ENCODE data around the gene PHOSPHO2. TPM values are rescaled to one million over a fixed set of nuclear protein-coding genes. Genes with fewer than 3 reads are reported as not detected.
A peak's percentile ranks its signal among the peaks of the same experiment; 100 is the strongest.

The PHOSPHO2 gene
- total RNA-seq, 1 experiment from 2014 or later: 6.9 TPM

- Histone ChIP-seq H3K27me3 (replicated peaks; ENCODE audit: insufficient read depth, low read depth, low read length, poor library complexity) (no peaks in the 10 kb centered on the region), H3K4me3 (ENCODE audit: low read depth, low read length, poor library complexity, severe bottlenecking) (no peak overlapping the region), H3K27ac (ENCODE audit: low read depth, low read length, poor library complexity, severe bottlenecking) (no peak overlapping the region), H3K4me1 (ENCODE audit: insufficient read depth, low read length, poor library complexity, severe bottlenecking) (no peaks in the 10 kb centered on the region), H3K9me3 (ENCODE audit: low read depth, low read length, poor library complexity, severe bottlenecking) (no peaks in the 10 kb centered on the region), H3K36me3 (ENCODE audit: insufficient read depth, low read length, poor library complexity, severe bottlenecking) (no peaks in the 10 kb centered on the region)
- ChIA-PET CTCF (interaction anchor here (0.7 kb wide), 1 partner anchor 97 kb away, joined by 4 read pairs; no protein-coding TSS in a partner anchor), POLR2A (ENCODE audit: low non-redundant PET) (no interaction called here)
- no peak for TF ChIP-seq EZH2 (IDR thresholded peaks at IDR 0.05; ENCODE audit: borderline replicate concordance, low read depth, low read length, poor library complexity, severe bottlenecking)
- no peak for TF ChIP-seq CTCF (conservative IDR thresholded peaks at IDR 0.05; ENCODE audit: low read depth, low read length)
- peak; percentile 36 for DNase-seq (ENCODE audit: low spot score)
- intact Hi-C loops (cut with micrococcal nuclease; ENCODE audit: unreplicated experiment): no loop called here
- BruUV-seq (replicated peaks): no TSS peak
Observed at GRCh38 chr2:169727065-169727464, 32.8 kb downstream of the PHOSPHO2 start.

- CTCF ChIA-PET: no interaction called here
- Histone ChIP-seq H3K9me3 (ENCODE audit: low read depth, low read length, poor library complexity, severe bottlenecking) (no peaks in the 10 kb centered on the region), H3K4me3 (ENCODE audit: low read depth, low read length, poor library complexity, severe bottlenecking) (no peak overlapping the region), H3K27ac (ENCODE audit: low read depth, low read length, poor library complexity, severe bottlenecking) (no peak overlapping the region), H3K4me1 (ENCODE audit: insufficient read depth, low read length, poor library complexity, severe bottlenecking) (no peaks in the 10 kb centered on the region), H3K36me3 (ENCODE audit: insufficient read depth, low read length, poor library complexity, severe bottlenecking) (no peaks in the 10 kb centered on the region), H3K27me3 (replicated peaks; ENCODE audit: insufficient read depth, low read depth, low read length, poor library complexity) (no peaks in the 10 kb centered on the region)
- intact Hi-C loops (cut with micrococcal nuclease; ENCODE audit: unreplicated experiment): no loop called here
- BruUV-seq (replicated peaks): no TSS peak
- DNase-seq (ENCODE audit: low spot score): no peak
- POLR2A ChIA-PET (ENCODE audit: low non-redundant PET): no interaction called here
- no peak for TF ChIP-seq CTCF (conservative IDR thresholded peaks at IDR 0.05; ENCODE audit: low read depth, low read length)
- TF ChIP-seq EZH2 (IDR thresholded peaks at IDR 0.05; ENCODE audit: borderline replicate concordance, low read depth, low read length, poor library complexity, severe bottlenecking): no peak
Observed at GRCh38 chr2:169729274-169729605, 35.0 kb downstream of the PHOSPHO2 start.

DNA sequence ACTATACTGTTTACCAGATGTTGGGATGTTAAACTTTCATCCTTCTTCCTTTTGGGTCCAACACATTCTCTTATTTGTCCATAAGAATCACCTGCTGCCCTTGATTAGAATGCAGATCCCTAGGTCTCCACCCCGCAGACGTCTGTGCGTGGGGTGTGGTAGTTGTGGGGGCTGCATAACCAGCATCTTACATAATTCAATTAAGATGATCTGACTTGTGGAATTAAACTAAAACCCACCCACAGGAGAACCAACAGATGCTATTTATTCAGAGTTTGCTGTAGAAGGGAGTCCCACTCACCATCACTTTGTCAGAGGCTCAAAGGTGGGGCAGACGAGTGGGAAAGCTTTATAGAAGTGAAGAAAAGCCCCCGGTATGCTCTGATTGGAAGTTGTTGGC lies 37.8 kb downstream of the PHOSPHO2 start:
- intact Hi-C loops (cut with micrococcal nuclease; ENCODE audit: unreplicated experiment): no loop called here
- POLR2A ChIA-PET (ENCODE audit: low non-redundant PET): no interaction called here

More for the DNA sequence above, 37.8 kb downstream of the PHOSPHO2 start:
- Histone ChIP-seq H3K4me3 (ENCODE audit: low read depth, low read length, poor library complexity, severe bottlenecking) (no peak overlapping the region), H3K27ac (ENCODE audit: low read depth, low read length, poor library complexity, severe bottlenecking) (no peak overlapping the region), H3K4me1 (ENCODE audit: insufficient read depth, low read length, poor library complexity, severe bottlenecking) (peaks cover 18% of the 10 kb centered on the region), H3K36me3 (ENCODE audit: insufficient read depth, low read length, poor library complexity, severe bottlenecking) (no peaks in the 10 kb centered on the region), H3K9me3 (ENCODE audit: low read depth, low read length, poor library complexity, severe bottlenecking) (no peaks in the 10 kb centered on the region), H3K27me3 (replicated peaks; ENCODE audit: insufficient read depth, low read depth, low read length, poor library complexity) (no peaks in the 10 kb centered on the region)
- DNase-seq (ENCODE audit: low spot score): no peak
- no TSS peak for BruUV-seq (replicated peaks)
- no peak for TF ChIP-seq CTCF (conservative IDR thresholded peaks at IDR 0.05; ENCODE audit: low read depth, low read length)
- no peak for TF ChIP-seq EZH2 (IDR thresholded peaks at IDR 0.05; ENCODE audit: borderline replicate concordance, low read depth, low read length, poor library complexity, severe bottlenecking)
- CTCF ChIA-PET: no interaction called here
